ENCODE results near the gene TRAK2.

- TF ChIP-seq CTCF (IDR thresholded peaks at IDR 0.05) = no peak
- no peak for TF ChIP-seq EP300 (IDR thresholded peaks at IDR 0.05; ENCODE audit: borderline replicate concordance in 1 of 2, low read depth in 1 of 2, low read length in 1 of 2)
- no peak for TF ChIP-seq GATA2 (CRISPR knock-in tag; IDR thresholded peaks at IDR 0.05)
- TF ChIP-seq TCF12 (IDR thresholded peaks at IDR 0.05) = no peak
- TF ChIP-seq EZH2phosphoT487 (IDR thresholded peaks at IDR 0.05; ENCODE audit: borderline replicate concordance, low read depth) = no peak
- TF ChIP-seq RAD21 (IDR thresholded peaks at IDR 0.05; ENCODE audit: low read length) = no peak
- no peak for TF ChIP-seq YY1 (IDR thresholded peaks at IDR 0.05; ENCODE audit: low read depth)
- no peak for TF ChIP-seq RCOR1 (IDR thresholded peaks at IDR 0.05; ENCODE audit: low read length)
- no peak for TF ChIP-seq MAX (IDR thresholded peaks at IDR 0.05; ENCODE audit: low read depth)
- TF ChIP-seq TEAD4 (IDR thresholded peaks at IDR 0.05; ENCODE audit: borderline replicate concordance, insufficient read depth) = no peak
- no peak for TF ChIP-seq MXI1 (IDR thresholded peaks at IDR 0.05; ENCODE audit: low read depth, low read length)
Measured at GRCh38 chr2:201460532-201460931, 9.3 kb upstream of the TRAK2 start.
